Muscle of leg (tissue), 11 donors: Measurements from ENCODE around the gene IZUMO1. TPM values are rescaled to one million over a fixed set of nuclear protein-coding genes. Genes with fewer than 3 reads are reported as not detected.
A peak's percentile ranks its signal among the peaks of the same experiment; 100 is the strongest.

Source experiments
- DNase-seq: peaks from one replicate; pipeline ENCODE4 v3.0.0; 2013
- H3K27ac ChIP-seq: one replicate; pipeline ENCODE4 v1.5.1; 2013; ENCODE audit warnings: mild to moderate bottlenecking, low read length, control low read depth
- H3K27me3 ChIP-seq: one replicate; pipeline ENCODE4 v1.6.1; 2013; ENCODE audit warnings: low read length; ENCODE audit not compliant: control insufficient read depth, insufficient read depth
- H3K36me3 ChIP-seq: one replicate; pipeline ENCODE4 v1.6.1; 2013; ENCODE audit warnings: low read length; ENCODE audit not compliant: control insufficient read depth, insufficient read depth
- H3K4me1 ChIP-seq: one replicate; pipeline ENCODE4 v1.6.1; 2013; ENCODE audit warnings: low read length; ENCODE audit not compliant: control insufficient read depth, insufficient read depth
- H3K4me3 ChIP-seq: one replicate; pipeline ENCODE4 v1.5.1; 2013; ENCODE audit warnings: low read length, control low read depth
- H3K9me3 ChIP-seq: replicated peaks from 2 replicates; pipeline ENCODE4 v1.6.1; 2013; ENCODE audit warnings: low read depth, low read length; ENCODE audit not compliant: control insufficient read depth
- WGBS: methylation state at CpG from one replicate; pipeline ENCODE4 v1.1.5; 2013; ENCODE audit warnings: missing lambda C conversion rate; ENCODE audit not compliant: insufficient coverage; 5-methylcytosine and 5-hydroxymethylcytosine counted together
- polyA plus RNA-seq, 8 donors: library from polyadenylated mRNA; unstranded; fragments of 120-200 nt; gene quantifications; one replicate each; pipeline versions ENCODE4 v1.2.1 to v1.2.3, GENCODE V29; 2013; ENCODE audit warnings: inconsistent platforms in 1 of 8, low replicate concordance in 1 of 8; ENCODE audit not compliant: insufficient read length in 8 of 8, insufficient read depth in 1 of 8
- total RNA-seq: library from RNA; stranded (reverse); fragments of 120-200 nt; gene quantifications from one replicate; pipeline ENCODE4 v1.2.4, GENCODE V29; 2013

IZUMO1 gene
- total and polyA plus RNA-seq, 9 donors = 0.04 to 1.1 (median 0.76) TPM

- H3K27ac ChIP-seq = peak overlapping the region; percentile 97
- H3K27me3 ChIP-seq = no peaks in the 10 kb centered on the region
- H3K4me3 ChIP-seq = peak overlapping the region; percentile 84
- peaks cover 29% of the 10 kb centered on the region for H3K36me3 ChIP-seq
- DNase-seq = peak; percentile 100
- WGBS = under 1% methylated on average over 63 of the region's 67 CpGs
- H3K4me1 ChIP-seq = peaks cover 56% of the 10 kb centered on the region
- peaks cover 7% of the 10 kb centered on the region for H3K9me3 ChIP-seq
Observed at GRCh38 chr19:48713864-48714755, 32.6 kb downstream of the IZUMO1 start.

DNA sequence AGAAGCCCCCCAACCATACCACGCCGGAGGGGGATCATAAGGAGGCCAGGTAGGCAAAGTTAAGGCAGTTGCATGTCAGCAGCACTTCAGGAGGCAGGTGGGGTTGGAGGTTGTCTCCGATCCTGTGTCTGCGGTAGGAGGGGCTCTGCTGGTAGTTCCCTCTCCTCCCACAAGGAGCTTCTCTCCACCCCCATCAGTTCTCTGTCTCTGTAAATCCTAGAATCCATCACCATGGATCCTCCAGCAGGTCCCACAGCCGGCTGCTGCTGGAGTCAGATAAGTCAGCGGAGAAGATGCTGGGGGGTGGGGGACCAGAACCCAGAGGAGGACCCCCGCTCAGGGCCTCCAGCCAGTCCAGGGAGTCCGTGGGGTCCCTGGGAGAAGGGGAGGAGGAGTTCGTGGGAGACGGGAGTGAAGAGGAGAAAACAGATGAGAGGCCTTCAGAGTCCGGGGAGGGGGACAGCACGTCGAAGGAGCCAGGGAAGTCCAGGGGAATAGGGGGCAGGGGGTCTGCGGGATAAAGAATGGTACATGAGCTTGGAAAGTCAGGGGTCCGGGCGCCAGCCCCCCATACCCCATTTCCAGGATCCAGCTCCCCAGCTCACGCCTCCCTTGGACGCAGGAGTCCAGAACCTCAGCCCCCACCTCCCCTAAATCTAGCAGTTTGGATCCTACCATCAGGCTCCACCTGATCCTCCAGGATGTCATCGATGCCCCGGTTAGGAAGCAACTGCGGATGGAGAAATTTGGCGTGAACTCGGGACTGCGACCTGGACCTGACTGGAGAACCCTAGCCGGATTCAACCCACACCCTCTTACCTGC, 33.5 kb downstream of the IZUMO1 start:
- peak; percentile 44 for DNase-seq

GRCh38 chr19:48711106-48711662, 35.5 kb downstream of the IZUMO1 start:
- 100% methylated on average over 3 of the region's 4 CpGs for WGBS
- no peaks in the 10 kb centered on the region for H3K27me3 ChIP-seq
- H3K4me1 ChIP-seq = peaks cover 30% of the 10 kb centered on the region
- H3K27ac ChIP-seq = no peak overlapping the region
- H3K9me3 ChIP-seq = peaks cover 7% of the 10 kb centered on the region
- peaks cover 29% of the 10 kb centered on the region for H3K36me3 ChIP-seq
- no peak for DNase-seq
- no peak overlapping the region for H3K4me3 ChIP-seq

More for the DNA sequence above, 33.5 kb downstream of the IZUMO1 start:
- H3K27ac ChIP-seq = peak overlapping the region; percentile 87
- H3K36me3 ChIP-seq = peaks cover 29% of the 10 kb centered on the region
- peak overlapping the region; percentile 84 for H3K4me3 ChIP-seq
- WGBS = 8% methylated on average over 10 of the region's 25 CpGs
- H3K4me1 ChIP-seq = peaks cover 49% of the 10 kb centered on the region
- peaks cover 7% of the 10 kb centered on the region for H3K9me3 ChIP-seq
- no peaks in the 10 kb centered on the region for H3K27me3 ChIP-seq

DNA sequence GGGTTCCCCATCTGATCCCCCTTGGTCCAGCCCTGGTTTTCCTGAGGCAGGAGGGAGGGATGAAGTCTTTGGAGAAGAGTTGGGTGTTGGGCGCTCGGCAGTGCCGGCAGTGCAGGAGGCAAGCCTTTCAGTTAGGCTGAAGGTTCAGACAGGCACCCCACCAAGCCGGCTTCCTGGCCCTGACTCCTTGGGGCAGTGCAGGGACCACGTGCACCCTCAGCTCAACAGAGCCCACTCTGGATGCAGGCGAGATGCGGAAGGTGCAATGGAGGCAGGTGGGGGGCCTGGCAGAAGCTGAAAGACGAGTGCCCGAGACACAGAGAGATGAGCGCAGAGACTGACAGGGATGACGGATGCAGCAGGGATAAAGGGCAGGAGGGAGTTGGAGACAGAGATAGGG, 38.2 kb downstream of the IZUMO1 start:
- peaks cover 7% of the 10 kb centered on the region for H3K9me3 ChIP-seq
- H3K4me1 ChIP-seq = peaks cover 9% of the 10 kb centered on the region
- peaks cover 15% of the 10 kb centered on the region for H3K36me3 ChIP-seq
- H3K27me3 ChIP-seq = no peaks in the 10 kb centered on the region
- WGBS = 42% methylated on average over 11 of the region's 11 CpGs
- no peak overlapping the region for H3K27ac ChIP-seq
- H3K4me3 ChIP-seq = no peak overlapping the region
- no peak for DNase-seq

GRCh38 chr19:48705431-48705830, 41.3 kb downstream of the IZUMO1 start:
- Histone ChIP-seq H3K36me3 (no peaks in the 10 kb centered on the region), H3K27ac (no peak overlapping the region), H3K4me3 (no peak overlapping the region), H3K27me3 (no peaks in the 10 kb centered on the region), H3K4me1 (no peaks in the 10 kb centered on the region), H3K9me3 (no peaks in the 10 kb centered on the region)
- 25% methylated on average over 2 of the region's 2 CpGs for WGBS
- no peak for DNase-seq

DNA sequence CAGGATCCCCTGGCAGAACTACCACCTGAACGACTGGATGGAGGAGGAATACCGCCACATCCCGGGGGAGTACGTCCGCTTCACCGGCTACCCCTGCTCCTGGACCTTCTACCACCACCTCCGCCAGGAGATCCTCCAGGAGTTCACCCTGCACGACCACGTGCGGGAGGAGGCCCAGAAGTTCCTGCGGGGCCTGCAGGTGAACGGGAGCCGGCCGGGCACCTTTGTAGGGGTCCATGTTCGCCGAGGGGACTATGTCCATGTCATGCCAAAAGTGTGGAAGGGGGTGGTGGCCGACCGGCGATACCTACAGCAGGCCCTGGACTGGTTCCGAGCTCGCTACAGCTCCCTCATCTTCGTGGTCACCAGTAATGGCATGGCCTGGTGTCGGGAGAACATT, 43.4 kb downstream of the IZUMO1 start:
- 90% methylated on average over 16 of the region's 23 CpGs for WGBS
- H3K27me3 ChIP-seq = no peaks in the 10 kb centered on the region
- no peaks in the 10 kb centered on the region for H3K9me3 ChIP-seq
- DNase-seq = no peak
- no peak overlapping the region for H3K27ac ChIP-seq
- no peaks in the 10 kb centered on the region for H3K4me1 ChIP-seq
- H3K36me3 ChIP-seq = no peaks in the 10 kb centered on the region
- H3K4me3 ChIP-seq = no peak overlapping the region

DNA sequence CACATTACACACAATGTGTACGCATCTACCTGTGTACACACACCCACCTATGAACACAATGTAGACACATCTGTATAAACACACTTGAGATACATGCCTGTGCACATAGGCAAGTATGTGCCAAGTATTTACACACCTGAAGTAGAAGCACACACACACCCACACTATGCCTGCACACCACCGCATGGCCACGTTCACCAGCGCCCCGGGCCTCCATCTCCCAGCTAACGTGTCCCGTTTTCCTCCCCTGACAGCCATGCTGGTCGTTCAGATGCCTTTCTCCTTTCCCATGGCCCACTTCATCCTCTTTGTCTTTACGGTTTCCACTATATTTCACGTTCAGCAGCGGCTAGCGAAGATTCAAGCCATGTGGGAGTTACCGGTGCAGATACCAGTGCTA, 44.0 kb downstream of the IZUMO1 start:
- Histone ChIP-seq H3K27me3 (peaks cover 3% of the 10 kb centered on the region), H3K4me3 (no peak overlapping the region), H3K4me1 (no peaks in the 10 kb centered on the region), H3K36me3 (no peaks in the 10 kb centered on the region), H3K27ac (no peak overlapping the region), H3K9me3 (no peaks in the 10 kb centered on the region)
- WGBS = 89% methylated on average over 12 of the region's 13 CpGs
- DNase-seq = no peak

- Histone ChIP-seq H3K4me3 (no peak overlapping the region), H3K27me3 (peaks cover 24% of the 10 kb centered on the region), H3K9me3 (no peaks in the 10 kb centered on the region), H3K4me1 (peaks cover 12% of the 10 kb centered on the region), H3K27ac (no peak overlapping the region), H3K36me3 (no peaks in the 10 kb centered on the region)
- no peak for DNase-seq
- no CpG with 5 or more reads among the region's 4 CpGs for WGBS
Observed at GRCh38 chr19:48698046-48698445, 48.7 kb downstream of the IZUMO1 start.

- H3K4me3 ChIP-seq = no peak overlapping the region
Observed at GRCh38 chr19:48696353-48697010, 50.2 kb downstream of the IZUMO1 start.

More at GRCh38 chr19:48696353-48697010, 50.2 kb downstream of the IZUMO1 start:
- Histone ChIP-seq H3K27ac (no peak overlapping the region), H3K36me3 (no peaks in the 10 kb centered on the region), H3K4me1 (peaks cover 12% of the 10 kb centered on the region), H3K9me3 (no peaks in the 10 kb centered on the region), H3K27me3 (peaks cover 24% of the 10 kb centered on the region)
- no peak for DNase-seq
- 4% methylated on average over 25 of the region's 34 CpGs for WGBS
